CD14-positive monocyte (primary cell): ENCODE results near the gene ULK4. TPM values are rescaled to one million over a fixed set of nuclear protein-coding genes. Genes with fewer than 3 reads are reported as not detected.
A peak's percentile ranks its signal among the peaks of the same experiment; 100 is the strongest.

Source experiments
- DNase-seq, 3 donors: peaks; one replicate each; pipeline ENCODE4 v3.0.0-alpha.2; 2011 to 2022
- H2AFZ ChIP-seq: 2 replicates; pipeline ENCODE4 v1.6.0; 2012; ENCODE audit warnings: mild to moderate bottlenecking, low read depth, low read length, inconsistent platforms; ENCODE audit not compliant: insufficient read depth, poor library complexity, severe bottlenecking
- H3K27ac ChIP-seq, 2 donors: 1 replicate in 1 of 2; 2 replicates in 1 of 2; pipeline ENCODE4 v1.5.1; 2012 to 2013; ENCODE audit warnings: low read length in 2 of 2, control low read depth in 1 of 2, inconsistent platforms in 1 of 2, low read depth in 1 of 2, mild to moderate bottlenecking in 1 of 2
- H3K27me3 ChIP-seq, 2 donors: one replicate each; pipeline versions ENCODE4 v1.6.0 to v1.6.1; 2011 to 2013; ENCODE audit warnings: low read length in 2 of 2; ENCODE audit not compliant: control insufficient read depth in 2 of 2, insufficient read depth in 2 of 2
- H3K36me3 ChIP-seq, 2 donors: replicated peaks in 1 of 2; 1 replicate in 1 of 2; 2 replicates in 1 of 2; pipeline versions ENCODE4 v1.5.1 to v1.6.1; 2012 to 2013; ENCODE audit warnings: low read length in 2 of 2, control low read depth in 1 of 2, inconsistent platforms in 1 of 2, mild to moderate bottlenecking in 1 of 2; ENCODE audit not compliant: insufficient read depth in 2 of 2, control insufficient read depth in 1 of 2
- H3K4me1 ChIP-seq, 2 donors: 1 replicate in 1 of 2; 2 replicates in 1 of 2; pipeline versions ENCODE4 v1.5.1 to v1.6.1; 2012 to 2013; ENCODE audit warnings: low read length in 2 of 2, control low read depth in 1 of 2, inconsistent platforms in 1 of 2, mild to moderate bottlenecking in 1 of 2, moderate library complexity in 1 of 2; ENCODE audit not compliant: insufficient read depth in 2 of 2, control insufficient read depth in 1 of 2
- H3K4me2 ChIP-seq: replicated peaks from 2 replicates; pipeline ENCODE3; 2012; ENCODE audit warnings: low read length, moderate library complexity, mild to moderate bottlenecking; ENCODE audit not compliant: poor library complexity, severe bottlenecking; ENCODE audit errors: extremely low read depth
- H3K4me3 ChIP-seq, 3 experiments: fragments of 200-600 bp in 1 of 3; sonication (generic) in 1 of 3; replicated peaks in 1 of 3; 1 replicate in 2 of 3; 2 replicates in 1 of 3; pipeline ENCODE4 v1.5.1; 2011 to 2013; ENCODE audit warnings: low read length in 3 of 3, mild to moderate bottlenecking in 3 of 3, control low read depth in 2 of 3, low read depth in 2 of 3, inconsistent platforms in 1 of 3, moderate library complexity in 1 of 3
- H3K79me2 ChIP-seq: 2 replicates; pipeline ENCODE4 v1.6.0; 2012; ENCODE audit warnings: mild to moderate bottlenecking, control low read depth, inconsistent platforms, low read length, moderate library complexity; ENCODE audit not compliant: insufficient read depth
- H3K9ac ChIP-seq: 2 replicates; pipeline ENCODE4 v1.6.0; 2017; ENCODE audit warnings: low read length, mild to moderate bottlenecking; ENCODE audit not compliant: insufficient read depth, poor library complexity, severe bottlenecking
- H3K9me3 ChIP-seq, 2 donors: replicated peaks in 1 of 2; 1 replicate in 1 of 2; 2 replicates in 1 of 2; pipeline versions ENCODE4 v1.5.1 to v1.6.1; 2012 to 2013; ENCODE audit warnings: low read length in 2 of 2, control low read depth in 1 of 2; ENCODE audit not compliant: control insufficient read depth in 1 of 2, insufficient read depth in 1 of 2
- H4K20me1 ChIP-seq: 2 replicates; pipeline ENCODE4 v1.6.0; 2012; ENCODE audit warnings: mild to moderate bottlenecking, low read length, control low read depth, moderate library complexity; ENCODE audit not compliant: insufficient read depth
- H3K27ac Mint-ChIP-seq, 7 donors: one replicate each; pipeline ENCODE4 v1.8.0; 2020; ENCODE audit warnings: mild to moderate bottlenecking in 7 of 7, mixed read lengths in 7 of 7, moderate library complexity in 6 of 7, inconsistent platforms in 2 of 7
- H3K27me3 Mint-ChIP-seq, 3 donors: one replicate each; pipeline ENCODE4 v1.8.0; 2021 to 2022; ENCODE audit warnings: low read depth in 3 of 3, mild to moderate bottlenecking in 3 of 3, mixed read lengths in 3 of 3, moderate library complexity in 3 of 3, inconsistent platforms in 1 of 3
- H3K36me3 Mint-ChIP-seq, 2 donors: one replicate each; pipeline ENCODE4 v1.8.0; 2020; ENCODE audit warnings: mixed read lengths in 2 of 2, inconsistent platforms in 1 of 2, mild to moderate bottlenecking in 1 of 2
- H3K4me1 Mint-ChIP-seq: one replicate; pipeline ENCODE4 v1.8.0; 2020; ENCODE audit warnings: mild to moderate bottlenecking, mixed read lengths
- H3K4me3 Mint-ChIP-seq, 2 donors: one replicate each; pipeline ENCODE4 v1.8.0; 2020; ENCODE audit warnings: mild to moderate bottlenecking in 2 of 2, mixed read lengths in 2 of 2, moderate library complexity in 1 of 2
- H3K9me3 Mint-ChIP-seq, 7 donors: one replicate each; pipeline ENCODE4 v1.8.0; 2020 to 2022; ENCODE audit warnings: mixed read lengths in 7 of 7, mild to moderate bottlenecking in 6 of 7, moderate library complexity in 6 of 7, inconsistent platforms in 2 of 7
- WGBS: methylation state at CpG from one replicate; pipeline ENCODE4 v1.1.5; 2013; ENCODE audit warnings: missing lambda C conversion rate; ENCODE audit not compliant: insufficient coverage; 5-methylcytosine and 5-hydroxymethylcytosine counted together
- intact Hi-C, 2 donors: fragments of 100-400 bp; cut with micrococcal nuclease; formaldehyde crosslinking; loops; one replicate each; pipeline versions ENCODE4 v1.15.0 to v1.15.1; 2023
- polyA plus RNA-seq, 3 donors: library from polyadenylated mRNA; depleted of rRNA in 1 of 3; unstranded in 2 of 3; stranded (reverse) in 1 of 3; fragments of 300-500 nt in 2 of 3; fragments of >200 nt in 1 of 3; fragmentation: Illumina TruSeq in 2 of 3; gene quantifications; 1 replicate in 2 of 3; 2 replicates in 1 of 3; pipeline ENCODE4 v1.2.3, GENCODE V29; 2012 to 2021
- TF ChIP-seq, protein P1 (sequence below): fragments of 200-600 bp; IDR thresholded peaks from one replicate; pipeline ENCODE4 v1.8.0; 2022; ENCODE audit warnings: antibody characterized with exemption, mild to moderate bottlenecking

The ULK4 gene
- polyA plus RNA-seq, 3 donors, result 6.7 to 14.0 (median 11.8) TPM

DNA sequence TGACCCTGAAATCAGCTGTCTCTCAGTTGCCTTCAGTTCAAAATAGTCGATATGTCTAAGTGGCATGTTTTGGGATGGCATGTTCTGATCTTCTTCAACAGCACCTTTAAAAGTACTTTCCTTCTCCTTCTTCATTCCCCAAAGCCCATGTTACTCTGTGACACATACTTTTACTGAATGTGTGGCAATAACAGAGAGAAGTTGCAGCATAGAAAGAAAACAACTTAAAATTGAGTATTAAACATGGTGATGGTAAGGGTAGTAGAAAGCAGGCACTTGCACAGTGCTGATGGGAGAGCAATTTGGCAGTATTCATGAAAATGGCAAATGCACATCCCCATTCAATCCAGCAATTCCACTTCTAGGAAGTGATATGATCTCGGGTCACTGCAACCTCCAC, 12.3 kb upstream of the ULK4 start:
- H3K36me3 ChIP-seq, result no peaks in the 10 kb centered on the region
- no peak overlapping the region for H3K4me3 ChIP-seq
- H3K27me3 Mint-ChIP-seq, result peaks cover 0 to 2% (median 2%) of the 10 kb centered on the region in 3 donors
- intact Hi-C loops, result no loop called here
- peaks cover 11 to 21% of the 10 kb centered on the region in 2 donors for H3K4me1 ChIP-seq
- TF ChIP-seq, protein P1, sequence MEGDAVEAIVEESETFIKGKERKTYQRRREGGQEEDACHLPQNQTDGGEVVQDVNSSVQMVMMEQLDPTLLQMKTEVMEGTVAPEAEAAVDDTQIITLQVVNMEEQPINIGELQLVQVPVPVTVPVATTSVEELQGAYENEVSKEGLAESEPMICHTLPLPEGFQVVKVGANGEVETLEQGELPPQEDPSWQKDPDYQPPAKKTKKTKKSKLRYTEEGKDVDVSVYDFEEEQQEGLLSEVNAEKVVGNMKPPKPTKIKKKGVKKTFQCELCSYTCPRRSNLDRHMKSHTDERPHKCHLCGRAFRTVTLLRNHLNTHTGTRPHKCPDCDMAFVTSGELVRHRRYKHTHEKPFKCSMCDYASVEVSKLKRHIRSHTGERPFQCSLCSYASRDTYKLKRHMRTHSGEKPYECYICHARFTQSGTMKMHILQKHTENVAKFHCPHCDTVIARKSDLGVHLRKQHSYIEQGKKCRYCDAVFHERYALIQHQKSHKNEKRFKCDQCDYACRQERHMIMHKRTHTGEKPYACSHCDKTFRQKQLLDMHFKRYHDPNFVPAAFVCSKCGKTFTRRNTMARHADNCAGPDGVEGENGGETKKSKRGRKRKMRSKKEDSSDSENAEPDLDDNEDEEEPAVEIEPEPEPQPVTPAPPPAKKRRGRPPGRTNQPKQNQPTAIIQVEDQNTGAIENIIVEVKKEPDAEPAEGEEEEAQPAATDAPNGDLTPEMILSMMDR, result no peak
- peaks cover 0 to 5% (median 1%) of the 10 kb centered on the region in 7 donors for H3K9me3 Mint-ChIP-seq
- H4K20me1 ChIP-seq, result no peaks in the 10 kb centered on the region
- peak in 2 of 3 donors; percentile 18 to 30 for DNase-seq
- no peak overlapping the region for H3K27ac Mint-ChIP-seq
- no peaks in the 10 kb centered on the region for H3K36me3 Mint-ChIP-seq
- H3K4me1 Mint-ChIP-seq, result peaks cover 22% of the 10 kb centered on the region
- no peak overlapping the region for H2AFZ ChIP-seq
- H3K27me3 ChIP-seq, result no peaks in the 10 kb centered on the region
- no peak overlapping the region for H3K9ac ChIP-seq
- H3K27ac ChIP-seq, result no peak overlapping the region
- no peak overlapping the region for H3K4me2 ChIP-seq
- no peaks in the 10 kb centered on the region for H3K9me3 ChIP-seq
- WGBS, result 100% methylated on average over 1 of the region's 2 CpGs
- H3K79me2 ChIP-seq, result no peaks in the 10 kb centered on the region
- H3K4me3 Mint-ChIP-seq, result no peak overlapping the region

DNA sequence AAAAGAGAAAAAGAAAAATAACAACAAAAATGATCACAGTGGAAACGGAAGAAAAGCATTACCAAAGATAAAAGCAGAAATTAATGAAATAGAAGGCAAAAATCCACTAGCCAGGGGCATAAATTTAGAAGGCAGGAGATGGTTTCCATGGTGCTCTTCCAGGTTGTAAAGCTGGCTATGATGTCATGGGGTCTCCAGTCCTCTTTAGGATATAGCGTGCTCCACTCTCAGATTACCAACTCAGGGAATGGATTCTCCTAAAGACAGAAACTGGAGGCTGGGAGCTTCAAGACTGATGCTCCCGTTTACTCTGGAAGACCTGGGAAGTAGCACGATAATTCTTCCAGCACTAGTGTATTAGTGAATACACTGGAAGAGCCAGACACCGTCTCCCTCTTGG, 10.9 kb upstream of the ULK4 start:
- peak overlapping the region in 1 of 7 donors; percentile 30 for H3K27ac Mint-ChIP-seq
- H3K27me3 ChIP-seq, result no peaks in the 10 kb centered on the region
- H3K79me2 ChIP-seq, result no peaks in the 10 kb centered on the region
- no peak overlapping the region for H3K4me2 ChIP-seq
- H2AFZ ChIP-seq, result no peak overlapping the region
- intact Hi-C loops, result no loop called here
- H4K20me1 ChIP-seq, result no peaks in the 10 kb centered on the region
- H3K36me3 Mint-ChIP-seq, result no peaks in the 10 kb centered on the region
- H3K4me3 Mint-ChIP-seq, result no peak overlapping the region
- no peak overlapping the region for H3K27ac ChIP-seq
- H3K9me3 Mint-ChIP-seq, result peaks cover 0 to 5% (median 1%) of the 10 kb centered on the region in 7 donors
- TF ChIP-seq, protein P1, result no peak
- DNase-seq, result no peak
- H3K36me3 ChIP-seq, result no peaks in the 10 kb centered on the region
- no CpG with 5 or more reads among the region's 5 CpGs for WGBS
- H3K27me3 Mint-ChIP-seq, result peaks cover 0 to 2% (median 2%) of the 10 kb centered on the region in 3 donors
- no peaks in the 10 kb centered on the region for H3K9me3 ChIP-seq
- H3K4me3 ChIP-seq, result no peak overlapping the region
- peaks cover 19% of the 10 kb centered on the region for H3K4me1 Mint-ChIP-seq
- peaks cover 11 to 19% of the 10 kb centered on the region in 2 donors for H3K4me1 ChIP-seq
- H3K9ac ChIP-seq, result no peak overlapping the region
